T-helper 2 cell treated with Interferon-gamma antibody and Interleukin-4, amounts not matched to agents 5 μg/mL and 100 μg/mL, for 36 hours (primary cell): ENCODE measurements around the gene KEL.
A peak's percentile ranks its signal among the peaks of the same experiment; 100 is the strongest.

Source experiments
- DNase-seq: peaks from one replicate; pipeline ENCODE4 v3.0.0; 2021; ENCODE audit warnings: low spot score
- H3K27ac Mint-ChIP-seq: one replicate; pipeline ENCODE4 v1.8.0; 2021; ENCODE audit warnings: mild to moderate bottlenecking, mixed read lengths
- H3K27me3 Mint-ChIP-seq: one replicate; pipeline ENCODE4 v1.8.0; 2021; ENCODE audit warnings: low read depth, mixed read lengths
- H3K36me3 Mint-ChIP-seq: one replicate; pipeline ENCODE4 v1.8.0; 2021; ENCODE audit warnings: low read depth, mixed read lengths
- H3K4me1 Mint-ChIP-seq: one replicate; pipeline ENCODE4 v1.8.0; 2021; ENCODE audit warnings: low read depth, mixed read lengths
- H3K4me3 Mint-ChIP-seq: one replicate; pipeline ENCODE4 v1.8.0; 2022; ENCODE audit warnings: mild to moderate bottlenecking, moderate library complexity, mixed read lengths
- H3K9me3 Mint-ChIP-seq: one replicate; pipeline ENCODE4 v1.8.0; 2021; ENCODE audit warnings: mixed read lengths

The KEL gene

GRCh38 chr7:142961973-142962926 is at the start of gene KEL:
KEL (minus strand) TSS chr7:142962363; CDS start chr7:142962206, 157 bp downstream.
- Mint-ChIP-seq H3K27ac (no peak within 1 kb of the TSS), H3K36me3 (no peaks in the 10 kb centered on the region), H3K4me3 (no peak within 1 kb of the TSS), H3K9me3 (no peaks in the 10 kb centered on the region), H3K4me1 (no peaks in the 10 kb centered on the region), H3K27me3 (peaks cover 19% of the 10 kb centered on the region)
- DNase-seq = no peak

- peak; percentile 66 for DNase-seq
- peaks cover 21% of the 10 kb centered on the region for H3K27me3 Mint-ChIP-seq
- H3K36me3 Mint-ChIP-seq = peaks cover 2% of the 10 kb centered on the region
- no peak overlapping the region for H3K4me3 Mint-ChIP-seq
- H3K27ac Mint-ChIP-seq = no peak overlapping the region
- peaks cover 5% of the 10 kb centered on the region for H3K4me1 Mint-ChIP-seq
- no peaks in the 10 kb centered on the region for H3K9me3 Mint-ChIP-seq
These were observed 46.1 kb upstream of the KEL start for GRCh38 chr7:143008007-143008901.

- peaks cover 8% of the 10 kb centered on the region for H3K4me1 Mint-ChIP-seq
- H3K4me3 Mint-ChIP-seq = no peak overlapping the region
- no peak for DNase-seq
- peaks cover 2% of the 10 kb centered on the region for H3K36me3 Mint-ChIP-seq
- H3K9me3 Mint-ChIP-seq = no peaks in the 10 kb centered on the region
- no peak overlapping the region for H3K27ac Mint-ChIP-seq
- peaks cover 27% of the 10 kb centered on the region for H3K27me3 Mint-ChIP-seq
These were observed 43.6 kb upstream of the KEL start for GRCh38 chr7:143005632-143006260.

- H3K4me1 Mint-ChIP-seq = peaks cover 8% of the 10 kb centered on the region
- no peaks in the 10 kb centered on the region for H3K9me3 Mint-ChIP-seq
- H3K27me3 Mint-ChIP-seq = peaks cover 25% of the 10 kb centered on the region
- DNase-seq = no peak
- peak overlapping the region; percentile 42 for H3K27ac Mint-ChIP-seq
- H3K4me3 Mint-ChIP-seq = peak overlapping the region; percentile 83
- H3K36me3 Mint-ChIP-seq = peaks cover 2% of the 10 kb centered on the region
These were observed 41.4 kb upstream of the KEL start for GRCh38 chr7:143003393-143004051.

GRCh38 chr7:143002898-143003297 is 40.7 kb upstream of the KEL start:
- H3K4me3 Mint-ChIP-seq = peak overlapping the region; percentile 83
- DNase-seq = no peak
- H3K4me1 Mint-ChIP-seq = peaks cover 6% of the 10 kb centered on the region
- H3K27me3 Mint-ChIP-seq = peaks cover 23% of the 10 kb centered on the region
- H3K36me3 Mint-ChIP-seq = peaks cover 2% of the 10 kb centered on the region
- no peaks in the 10 kb centered on the region for H3K9me3 Mint-ChIP-seq
- no peak overlapping the region for H3K27ac Mint-ChIP-seq

- H3K4me1 Mint-ChIP-seq = peaks cover 4% of the 10 kb centered on the region
- H3K9me3 Mint-ChIP-seq = no peaks in the 10 kb centered on the region
- H3K4me3 Mint-ChIP-seq = no peak overlapping the region
- H3K27me3 Mint-ChIP-seq = peaks cover 22% of the 10 kb centered on the region
- H3K36me3 Mint-ChIP-seq = peaks cover 2% of the 10 kb centered on the region
- DNase-seq = no peak
- no peak overlapping the region for H3K27ac Mint-ChIP-seq
These were observed 39.9 kb upstream of the KEL start for GRCh38 chr7:143002106-143002505.

- DNase-seq = no peak
- Mint-ChIP-seq H3K9me3 (no peaks in the 10 kb centered on the region), H3K36me3 (peaks cover 2% of the 10 kb centered on the region), H3K27ac (no peak overlapping the region), H3K4me3 (no peak overlapping the region), H3K4me1 (peaks cover 4% of the 10 kb centered on the region), H3K27me3 (peaks cover 16% of the 10 kb centered on the region)
These were observed 38.5 kb upstream of the KEL start for GRCh38 chr7:143000648-143001047.

- peaks cover 4% of the 10 kb centered on the region for H3K4me1 Mint-ChIP-seq
- H3K27me3 Mint-ChIP-seq = peaks cover 14% of the 10 kb centered on the region
- H3K4me3 Mint-ChIP-seq = no peak overlapping the region
- no peak overlapping the region for H3K27ac Mint-ChIP-seq
- H3K36me3 Mint-ChIP-seq = peaks cover 2% of the 10 kb centered on the region
- no peak for DNase-seq
- no peaks in the 10 kb centered on the region for H3K9me3 Mint-ChIP-seq
These were observed 37.6 kb upstream of the KEL start for GRCh38 chr7:142999793-143000192.

- DNase-seq = no peak
- Mint-ChIP-seq H3K27me3 (peaks cover 10% of the 10 kb centered on the region), H3K9me3 (no peaks in the 10 kb centered on the region), H3K36me3 (peaks cover 2% of the 10 kb centered on the region), H3K4me1 (peaks cover 4% of the 10 kb centered on the region), H3K4me3 (no peak overlapping the region), H3K27ac (no peak overlapping the region)
These were observed 36.8 kb upstream of the KEL start for GRCh38 chr7:142998966-142999365.

- Mint-ChIP-seq H3K4me1 (no peaks in the 10 kb centered on the region), H3K27me3 (peaks cover 10% of the 10 kb centered on the region), H3K4me3 (no peak overlapping the region), H3K27ac (no peak overlapping the region), H3K36me3 (no peaks in the 10 kb centered on the region), H3K9me3 (no peaks in the 10 kb centered on the region)
- DNase-seq = no peak
These were observed 35.4 kb upstream of the KEL start for GRCh38 chr7:142997456-142997989.

GRCh38 chr7:142992427-142992826 is 30.3 kb upstream of the KEL start:
- Mint-ChIP-seq H3K4me3 (no peak overlapping the region), H3K27ac (no peak overlapping the region), H3K27me3 (peaks cover 5% of the 10 kb centered on the region), H3K4me1 (no peaks in the 10 kb centered on the region), H3K36me3 (no peaks in the 10 kb centered on the region), H3K9me3 (no peaks in the 10 kb centered on the region)
- no peak for DNase-seq

- no peak for DNase-seq
- no peaks in the 10 kb centered on the region for H3K36me3 Mint-ChIP-seq
- H3K4me1 Mint-ChIP-seq = no peaks in the 10 kb centered on the region
- no peak overlapping the region for H3K27ac Mint-ChIP-seq
- H3K4me3 Mint-ChIP-seq = no peak overlapping the region
- H3K9me3 Mint-ChIP-seq = no peaks in the 10 kb centered on the region
- H3K27me3 Mint-ChIP-seq = peaks cover 20% of the 10 kb centered on the region
These were observed 22.1 kb upstream of the KEL start for GRCh38 chr7:142984297-142984696.

GRCh38 chr7:142983825-142984224 is 21.7 kb upstream of the KEL start:
- Mint-ChIP-seq H3K36me3 (no peaks in the 10 kb centered on the region), H3K4me1 (no peaks in the 10 kb centered on the region), H3K9me3 (no peaks in the 10 kb centered on the region), H3K27ac (no peak overlapping the region), H3K4me3 (no peak overlapping the region), H3K27me3 (peaks cover 20% of the 10 kb centered on the region)
- no peak for DNase-seq
